ENCODE measurements around the gene FXYD2. TPM values are rescaled to one million over a fixed set of nuclear protein-coding genes. Genes with fewer than 3 reads are reported as not detected.
A peak's percentile ranks its signal among the peaks of the same experiment; 100 is the strongest.
"Not testable (repeated sequence)": the region's sequence is repeated elsewhere in the genome, so short reads cannot be mapped to it uniquely, and the experiment has no call there.

FXYD2 gene
- total RNA-seq, 1 experiment from 2014 or later: not detected

GRCh38 chr11:117823294-117823945 lies 1.1 kb downstream of the FXYD2 start:
- no peak for DNase-seq (ENCODE audit: extremely low read depth, low read depth)

GRCh38 chr11:117822074-117823033 lies 2.2 kb downstream of the FXYD2 start:
- DNase-seq (ENCODE audit: extremely low read depth, low read depth): peak; percentile 12

- no peak for DNase-seq (ENCODE audit: extremely low read depth, low read depth)
These were observed 3.1 kb downstream of the FXYD2 start for GRCh38 chr11:117821431-117821830.

GRCh38 chr11:117820516-117820915 lies 4.0 kb downstream of the FXYD2 start:
- DNase-seq (ENCODE audit: extremely low read depth, low read depth): no peak

GRCh38 chr11:117820071-117820470 lies 4.5 kb downstream of the FXYD2 start:
- DNase-seq (ENCODE audit: extremely low read depth, low read depth): no peak

GRCh38 chr11:117819096-117820040 lies 5.2 kb downstream of the FXYD2 start:
- DNase-seq (ENCODE audit: extremely low read depth, low read depth): peak; percentile 47

- DNase-seq (ENCODE audit: extremely low read depth, low read depth): no peak
These were observed 6.3 kb downstream of the FXYD2 start for GRCh38 chr11:117818041-117818873.

- peak; percentile 34 for DNase-seq (ENCODE audit: extremely low read depth, low read depth)
These were observed 7.0 kb downstream of the FXYD2 start for GRCh38 chr11:117817368-117818040.

GRCh38 chr11:117816846-117817367 lies 7.6 kb downstream of the FXYD2 start:
- no peak for DNase-seq (ENCODE audit: extremely low read depth, low read depth)

GRCh38 chr11:117816151-117816741 lies 8.3 kb downstream of the FXYD2 start:
- DNase-seq (ENCODE audit: extremely low read depth, low read depth): no peak

- no peak for DNase-seq (ENCODE audit: extremely low read depth, low read depth)
These were observed 9.2 kb downstream of the FXYD2 start for GRCh38 chr11:117815262-117815803.

- no peak for DNase-seq (ENCODE audit: extremely low read depth, low read depth)
These were observed 9.7 kb downstream of the FXYD2 start for GRCh38 chr11:117814766-117815261.

- no peak for DNase-seq (ENCODE audit: extremely low read depth, low read depth)
These were observed 10.3 kb downstream of the FXYD2 start for GRCh38 chr11:117814204-117814765.

GRCh38 chr11:117810056-117810451 lies 14.5 kb downstream of the FXYD2 start:
- not testable (repeated sequence) for DNase-seq (ENCODE audit: extremely low read depth, low read depth)

- DNase-seq (ENCODE audit: extremely low read depth, low read depth): peak; percentile 45
These were observed 15.1 kb downstream of the FXYD2 start for GRCh38 chr11:117809236-117810055.

- no peak for DNase-seq (ENCODE audit: extremely low read depth, low read depth)
These were observed 15.8 kb downstream of the FXYD2 start for GRCh38 chr11:117808784-117809183.

All from NCI-H460 (cell line).